ENCODE data around the gene C17orf100.

Gene C17orf100

DNA sequence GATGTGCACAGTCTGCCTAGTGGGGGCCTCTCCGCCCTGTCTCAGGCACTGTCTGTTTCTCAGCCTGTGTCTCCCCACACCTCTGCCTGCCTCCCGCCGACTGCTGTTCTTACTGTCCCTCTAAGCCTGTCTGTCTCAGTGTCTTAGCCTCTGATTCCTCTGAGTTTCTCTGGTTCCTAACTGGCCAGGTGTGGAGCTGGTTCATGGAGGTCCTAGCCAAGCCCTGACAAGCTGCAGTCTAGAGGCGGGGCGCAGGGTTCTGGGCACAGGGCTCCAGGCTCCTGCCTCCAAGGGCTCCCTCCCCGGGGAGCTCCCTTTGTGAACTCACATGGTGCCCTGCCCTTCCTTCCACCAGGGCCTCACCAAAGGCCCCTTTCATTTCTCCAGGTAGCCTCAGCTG lies 19.4 kb downstream of the C17orf100 start:
- TF ChIP-seq CTCF (IDR thresholded peaks at IDR 0.05; ENCODE audit: low read depth, low read length): no peak

GRCh38 chr17:6671431-6671830 lies 19.9 kb downstream of the C17orf100 start:
- no peak for TF ChIP-seq CTCF (IDR thresholded peaks at IDR 0.05; ENCODE audit: low read depth, low read length)
- H3K4me3 ChIP-seq (ENCODE audit: low read depth, low read length): no peak overlapping the region

More for the DNA sequence above, 19.4 kb downstream of the C17orf100 start:
- H3K4me3 ChIP-seq (ENCODE audit: low read depth, low read length): no peak overlapping the region

DNA sequence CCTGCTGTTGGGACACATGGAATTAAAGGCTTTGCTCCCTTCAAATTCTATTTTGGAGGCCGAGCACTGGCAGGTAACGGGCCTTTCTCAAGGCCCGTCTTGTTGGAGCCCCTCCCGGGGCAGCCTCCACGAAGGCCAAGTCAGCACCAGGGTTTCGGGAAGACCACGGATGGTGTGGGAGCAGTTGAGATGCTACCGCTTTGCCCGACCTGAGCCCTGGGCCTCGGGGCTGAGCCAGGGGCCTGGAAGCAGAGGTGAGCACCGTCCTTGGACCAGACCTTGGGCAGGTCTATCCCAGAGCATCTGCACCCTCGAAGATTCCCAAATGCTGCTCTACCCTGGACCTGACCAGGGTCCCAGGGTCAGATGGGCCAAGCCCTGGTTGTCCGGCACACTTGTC lies 23.0 kb downstream of the C17orf100 start:
- no peak for TF ChIP-seq CTCF (IDR thresholded peaks at IDR 0.05; ENCODE audit: low read depth, low read length)
- H3K4me3 ChIP-seq (ENCODE audit: low read depth, low read length): no peak overlapping the region

DNA sequence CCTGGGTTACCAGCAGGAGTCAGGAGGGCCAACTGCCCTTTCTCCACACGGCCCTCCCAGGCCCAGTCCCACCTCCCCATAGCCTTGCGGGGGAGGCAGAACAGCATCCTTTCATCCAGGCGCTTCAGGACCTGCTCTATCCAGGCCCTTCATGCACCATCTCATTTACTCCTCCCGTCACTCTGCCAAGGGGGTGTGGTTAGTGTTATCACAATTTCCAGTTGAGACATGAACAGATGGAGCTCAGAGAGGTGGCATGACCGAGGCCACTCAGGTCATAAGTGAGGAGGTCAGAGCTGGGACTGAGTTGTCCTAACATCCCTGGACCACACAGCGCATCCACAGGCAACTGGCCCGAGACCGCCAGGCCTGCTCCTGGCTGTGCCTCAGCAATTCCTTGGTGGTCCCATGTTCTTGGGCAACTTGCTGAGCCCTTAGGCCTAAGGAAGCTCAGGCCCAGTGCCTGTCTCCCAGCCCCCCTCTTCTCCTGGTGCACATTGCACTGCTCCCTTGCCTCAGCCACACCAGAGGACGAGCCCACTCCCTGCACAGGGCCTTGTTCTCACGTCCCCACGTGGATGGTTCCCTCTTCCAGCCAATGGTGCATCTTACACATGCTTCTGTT lies 23.8 kb downstream of the C17orf100 start:
- no peak for TF ChIP-seq CTCF (IDR thresholded peaks at IDR 0.05; ENCODE audit: low read depth, low read length)
- H3K4me3 ChIP-seq (ENCODE audit: low read depth, low read length): no peak overlapping the region

DNA sequence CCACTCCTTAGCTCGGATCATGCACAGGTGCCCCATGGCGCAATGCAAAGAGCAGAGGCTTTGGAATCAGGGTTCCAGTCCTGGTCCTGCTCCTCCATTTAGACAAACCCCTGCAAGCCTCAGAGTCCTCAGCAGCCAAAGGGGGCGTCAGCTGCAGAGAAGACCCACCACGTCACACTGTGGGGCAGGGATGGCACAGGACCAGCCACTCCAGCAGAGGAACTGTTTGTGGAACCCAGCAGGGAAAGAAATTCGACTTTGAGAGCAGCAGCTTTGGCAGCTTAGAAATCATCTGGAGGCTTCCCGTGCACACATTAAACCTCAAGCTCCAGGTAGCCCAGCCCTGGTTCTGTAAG lies 25.2 kb downstream of the C17orf100 start:
- no peak for TF ChIP-seq CTCF (IDR thresholded peaks at IDR 0.05; ENCODE audit: low read depth, low read length)
- H3K4me3 ChIP-seq (ENCODE audit: low read depth, low read length): no peak overlapping the region

DNA sequence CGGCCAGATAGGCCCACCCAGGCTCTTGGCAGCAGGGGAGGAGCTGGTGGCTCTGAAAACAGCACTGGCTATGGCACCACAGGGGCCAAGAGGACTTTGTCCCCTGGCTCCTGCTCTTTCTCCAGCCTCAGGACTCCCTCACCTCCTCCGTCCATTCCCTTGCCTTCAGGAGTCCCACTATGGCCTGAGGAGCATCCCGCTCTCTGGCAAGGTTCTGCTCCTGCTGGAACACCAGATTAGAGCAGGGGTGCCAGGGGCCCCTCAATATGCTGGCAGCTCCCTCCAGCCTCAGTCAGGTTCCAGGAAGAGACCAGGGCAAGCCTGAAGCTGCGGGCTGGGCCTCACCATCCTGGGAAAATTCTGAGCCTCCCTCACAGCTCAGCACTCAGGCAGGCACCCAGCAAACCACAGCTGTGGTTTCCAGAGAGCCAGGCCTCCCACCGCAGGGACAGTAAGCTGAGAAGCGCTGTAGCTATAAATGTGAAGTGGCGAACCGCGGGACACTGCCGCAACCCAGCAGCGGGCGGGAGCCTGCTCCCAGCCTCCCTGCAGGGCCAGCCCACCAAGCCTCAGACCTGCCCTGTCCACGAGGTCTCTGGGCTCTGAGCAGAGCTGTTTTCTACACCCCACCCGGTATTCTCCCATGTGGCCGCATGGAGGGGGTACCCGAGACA lies 25.7 kb downstream of the C17orf100 start:
- no peak for TF ChIP-seq CTCF (IDR thresholded peaks at IDR 0.05; ENCODE audit: low read depth, low read length)
- no peak overlapping the region for H3K4me3 ChIP-seq (ENCODE audit: low read depth, low read length)

GRCh38 chr17:6677946-6678345 lies 26.4 kb downstream of the C17orf100 start:
- no peak for TF ChIP-seq CTCF (IDR thresholded peaks at IDR 0.05; ENCODE audit: low read depth, low read length)
- no peak overlapping the region for H3K4me3 ChIP-seq (ENCODE audit: low read depth, low read length)
